GM18951 (cell line): ENCODE results near the gene IRX2.

ENCODE experiments used
- POLR2A ChIP-seq: IDR thresholded peaks from 4 replicates; pipeline ENCODE4 v1.6.1; 2011; ENCODE audit warnings: mild to moderate bottlenecking; ENCODE audit not compliant: insufficient read length, insufficient read depth; ENCODE audit errors: extremely low read depth
- in situ Hi-C: fragments of 300-500 bp; cut with MboI; formaldehyde crosslinking; loops from one replicate; pipeline ENCODE4 v1.12.0; 2022; ENCODE audit warnings: low sequenced_read_pairs, mixed read lengths, inconsistent platforms; ENCODE audit not compliant: unreplicated experiment

Gene IRX2

GRCh38 chr5:2727550-2727949 is 23.9 kb downstream of the IRX2 start:
- no peak for TF ChIP-seq POLR2A
- in situ Hi-C loops, result no loop called here

DNA sequence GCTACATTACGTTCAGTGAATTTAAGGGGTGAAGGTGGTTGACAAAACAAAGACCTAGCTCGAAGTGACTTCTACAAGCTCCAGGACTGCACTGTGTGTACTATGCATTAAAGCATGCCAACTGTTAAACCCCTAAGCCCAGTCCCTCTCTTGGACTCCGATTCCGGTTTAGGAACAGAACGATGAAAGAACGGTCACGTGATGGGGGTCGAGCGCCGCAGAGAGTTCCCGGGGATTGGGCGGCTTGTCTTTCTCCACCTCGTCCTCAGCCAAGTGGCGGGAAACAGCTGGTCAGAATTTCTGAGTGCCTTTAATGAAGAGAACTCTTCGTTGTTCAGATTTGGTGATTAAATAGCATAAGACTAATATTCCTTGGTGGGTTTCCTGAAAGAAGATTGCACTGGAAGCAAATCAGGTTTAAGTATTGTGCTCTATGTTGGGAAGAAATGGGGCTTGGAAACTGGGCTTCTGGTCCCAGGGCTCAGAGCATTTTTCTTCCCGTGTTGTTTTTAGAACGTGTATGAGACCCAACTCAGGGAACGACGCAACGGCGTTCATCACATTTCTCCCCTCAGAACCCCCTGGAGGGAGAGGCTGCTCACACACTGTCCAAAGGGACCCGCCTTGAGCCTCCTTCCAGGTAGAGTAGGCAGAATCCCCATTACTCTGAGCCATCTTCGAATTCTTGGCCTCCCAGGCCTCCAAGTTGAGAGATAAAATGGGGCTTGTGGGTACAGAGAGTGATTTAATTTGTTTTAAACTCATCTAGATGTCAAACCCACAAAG is 25.3 kb downstream of the IRX2 start:
- in situ Hi-C loops, result no loop called here
- no peak for TF ChIP-seq POLR2A

GRCh38 chr5:2724831-2725230 is 26.6 kb downstream of the IRX2 start:
- in situ Hi-C loops, result no loop called here
- no peak for TF ChIP-seq POLR2A

DNA sequence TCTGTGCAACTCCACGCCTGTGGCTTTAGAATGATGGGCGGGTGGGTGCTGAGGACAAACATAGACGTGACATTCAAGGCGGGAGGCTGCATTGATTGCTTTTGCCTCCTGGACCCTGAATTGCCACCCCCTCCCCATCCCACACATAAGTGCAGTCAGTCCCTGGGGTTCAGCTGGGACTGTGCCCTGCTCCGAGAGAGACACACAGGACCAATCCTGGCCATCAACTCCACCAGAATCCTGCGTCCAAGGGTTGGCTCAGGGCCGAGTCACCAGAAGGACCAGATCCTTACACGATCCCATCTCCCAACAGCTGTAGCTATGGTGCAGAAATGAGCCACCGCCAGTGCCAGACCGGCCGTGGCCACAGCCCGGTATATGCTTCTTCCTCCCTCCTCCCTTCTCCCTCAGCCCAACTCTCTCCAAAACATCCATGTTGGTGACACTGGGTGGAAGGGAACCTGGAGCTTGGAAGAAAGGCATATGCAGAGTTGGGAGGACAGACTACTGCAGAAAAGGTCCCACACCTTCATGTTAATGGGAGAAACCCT is 27.4 kb downstream of the IRX2 start:
- in situ Hi-C loops, result no loop called here
- no peak for TF ChIP-seq POLR2A

DNA sequence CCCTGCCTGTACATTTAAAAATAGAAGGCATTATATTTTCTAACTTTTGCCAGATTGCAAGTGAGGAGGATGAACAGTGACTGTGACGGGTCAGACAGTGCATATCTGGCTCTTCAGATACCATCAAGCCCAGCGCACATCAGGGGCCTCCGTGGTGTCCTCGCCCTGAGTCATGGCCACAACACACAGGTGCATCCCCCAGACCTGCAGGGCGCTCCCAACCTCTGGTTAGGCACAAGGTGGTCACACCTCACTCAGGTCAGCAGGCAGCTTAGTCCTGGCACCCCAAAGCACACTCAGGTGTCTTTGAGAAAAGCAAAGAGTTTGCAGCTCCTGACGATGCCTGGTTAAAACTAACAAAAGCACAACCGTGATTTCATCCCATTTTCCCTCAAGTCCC is 28.6 kb downstream of the IRX2 start:
- no peak for TF ChIP-seq POLR2A
- in situ Hi-C loops, result no loop called here

GRCh38 chr5:2721385-2722138 is 29.9 kb downstream of the IRX2 start:
- TF ChIP-seq POLR2A, result no peak
- in situ Hi-C loops, result no loop called here

GRCh38 chr5:2719332-2719731 is 32.1 kb downstream of the IRX2 start:
- in situ Hi-C loops, result no loop called here
- TF ChIP-seq POLR2A, result no peak

GRCh38 chr5:2718115-2718514 is 33.4 kb downstream of the IRX2 start:
- in situ Hi-C loops, result no loop called here
- no peak for TF ChIP-seq POLR2A

- in situ Hi-C loops, result no loop called here
- no peak for TF ChIP-seq POLR2A
Measured at GRCh38 chr5:2715856-2716255, 35.6 kb downstream of the IRX2 start.

- in situ Hi-C loops, result no loop called here
- no peak for TF ChIP-seq POLR2A
Measured at GRCh38 chr5:2714805-2715204, 36.7 kb downstream of the IRX2 start.

DNA sequence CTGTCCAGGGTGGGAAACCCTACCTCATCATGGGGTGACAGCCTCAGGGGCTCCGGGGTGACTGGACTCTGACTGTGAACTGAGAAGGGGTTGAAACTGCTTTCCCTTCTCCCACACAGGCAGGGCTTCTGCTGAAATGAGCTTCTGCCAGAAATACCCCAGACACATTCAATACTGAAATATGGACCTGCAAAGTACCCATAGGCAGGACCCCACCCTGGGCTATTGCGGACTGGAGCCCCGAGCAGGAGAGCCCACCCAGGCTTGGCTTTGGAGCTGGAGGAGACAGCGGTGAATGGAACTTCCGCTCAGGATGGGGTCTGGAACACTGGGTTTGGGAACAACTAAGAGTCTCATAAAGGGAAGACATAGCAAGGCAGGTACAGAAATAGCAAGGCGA is 37.5 kb downstream of the IRX2 start:
- in situ Hi-C loops, result no loop called here
- TF ChIP-seq POLR2A, result no peak

- no peak for TF ChIP-seq POLR2A
- in situ Hi-C loops, result no loop called here
Measured at GRCh38 chr5:2711446-2712425, 39.7 kb downstream of the IRX2 start.

GRCh38 chr5:2710910-2711309 is 40.6 kb downstream of the IRX2 start:
- no peak for TF ChIP-seq POLR2A
- in situ Hi-C loops, result no loop called here
